HG03342 (cell line): ENCODE results near the gene RHPN2.
"Not testable (repeated sequence)": the region's sequence is repeated elsewhere in the genome, so short reads cannot be mapped to it uniquely, and the experiment has no call there.

Source experiments
- ATAC-seq: cut with Tn5 transposase; IDR thresholded peaks from one replicate; pipeline ENCODE4 v1.9.1; 2021; ENCODE audit warnings: mild to moderate bottlenecking, moderate library complexity; ENCODE audit not compliant: unreplicated experiment

RHPN2 gene

DNA sequence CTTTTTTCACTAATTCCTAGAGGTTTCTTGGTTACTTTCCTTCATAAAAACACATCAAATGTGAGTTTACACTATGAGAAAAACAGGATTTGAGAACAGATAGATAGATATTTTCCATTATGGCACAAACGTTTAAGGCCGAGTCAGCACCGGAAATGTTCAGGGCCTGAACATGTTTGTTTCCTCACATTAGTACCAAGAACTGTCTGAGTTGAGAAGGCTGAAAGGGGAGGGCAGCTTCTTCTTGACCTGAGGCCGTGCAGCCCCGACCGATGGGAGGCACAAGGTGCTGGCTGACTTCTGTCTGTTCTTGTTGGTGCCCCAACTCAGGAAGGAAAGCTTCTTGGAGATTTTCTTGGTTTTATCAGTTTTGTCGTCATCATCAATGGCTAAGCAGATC, 84.9 kb downstream of the RHPN2 start:
- not testable (repeated sequence) for ATAC-seq

DNA sequence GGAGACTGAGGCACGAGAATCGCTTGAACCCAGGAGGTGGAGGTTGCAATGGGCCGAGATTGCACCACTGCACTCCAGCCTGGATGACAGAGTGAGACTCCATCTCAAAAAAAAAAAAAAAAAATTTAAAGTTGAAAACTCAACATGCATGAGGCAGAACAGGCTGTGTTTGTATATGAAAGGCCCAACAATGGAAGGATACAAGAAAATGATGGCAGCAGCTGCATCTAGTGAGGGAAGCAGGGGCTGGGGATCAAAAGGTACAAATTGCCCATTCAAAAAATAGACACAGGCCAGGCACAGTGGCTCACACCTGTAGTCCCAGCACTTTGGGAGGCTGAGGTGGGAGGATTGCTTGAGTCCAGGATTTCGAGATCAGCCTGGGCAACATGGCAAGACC, 86.9 kb downstream of the RHPN2 start:
- not testable (repeated sequence) for ATAC-seq

DNA sequence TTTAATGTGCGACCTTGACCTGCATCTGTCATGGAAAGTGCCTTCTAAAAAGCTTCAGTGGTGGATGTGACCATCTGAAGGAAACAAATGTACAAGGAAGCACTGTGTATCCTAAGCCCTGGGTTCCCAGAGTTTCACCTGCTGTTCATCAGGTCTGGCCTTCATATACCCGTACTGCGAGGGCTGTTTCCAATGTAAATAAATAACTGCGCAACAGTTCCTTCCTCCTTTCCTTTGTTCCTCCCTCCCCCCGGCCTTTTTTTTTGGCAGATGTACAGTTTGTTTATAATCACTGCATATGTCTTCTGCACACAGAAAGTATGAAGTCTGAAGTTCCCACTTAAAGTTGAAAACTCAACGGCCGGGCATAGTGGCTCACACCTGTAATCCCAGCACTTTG, 87.4 kb downstream of the RHPN2 start:
- no peak for ATAC-seq

DNA sequence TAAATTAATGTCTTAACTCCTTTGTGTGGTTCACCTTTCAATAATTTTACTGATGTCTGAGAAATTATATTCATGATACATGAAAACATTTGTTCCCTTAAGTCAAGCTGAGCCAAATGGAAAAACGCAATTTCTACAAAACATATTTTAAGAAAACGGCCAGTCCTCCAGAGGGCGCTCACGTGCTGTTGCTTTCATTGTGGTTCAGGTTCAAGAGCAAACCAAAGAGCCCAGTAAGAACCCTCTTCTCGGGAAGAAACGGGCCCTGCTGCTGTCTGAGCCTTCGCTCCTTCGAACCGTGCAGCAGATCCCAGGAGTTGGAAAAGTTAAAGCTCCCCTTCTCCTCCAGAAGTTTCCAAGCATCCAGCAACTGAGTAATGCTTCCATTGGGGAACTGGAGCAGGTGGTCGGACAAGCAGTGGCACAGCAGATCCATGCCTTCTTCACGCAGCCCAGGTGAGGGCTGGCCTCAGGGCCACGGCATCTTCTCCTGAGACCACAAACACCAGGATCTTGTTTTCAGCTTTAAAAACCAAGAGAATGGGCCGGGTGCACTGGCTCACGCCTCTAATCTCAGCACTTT, 88.4 kb downstream of the RHPN2 start:
- ATAC-seq: no peak

DNA sequence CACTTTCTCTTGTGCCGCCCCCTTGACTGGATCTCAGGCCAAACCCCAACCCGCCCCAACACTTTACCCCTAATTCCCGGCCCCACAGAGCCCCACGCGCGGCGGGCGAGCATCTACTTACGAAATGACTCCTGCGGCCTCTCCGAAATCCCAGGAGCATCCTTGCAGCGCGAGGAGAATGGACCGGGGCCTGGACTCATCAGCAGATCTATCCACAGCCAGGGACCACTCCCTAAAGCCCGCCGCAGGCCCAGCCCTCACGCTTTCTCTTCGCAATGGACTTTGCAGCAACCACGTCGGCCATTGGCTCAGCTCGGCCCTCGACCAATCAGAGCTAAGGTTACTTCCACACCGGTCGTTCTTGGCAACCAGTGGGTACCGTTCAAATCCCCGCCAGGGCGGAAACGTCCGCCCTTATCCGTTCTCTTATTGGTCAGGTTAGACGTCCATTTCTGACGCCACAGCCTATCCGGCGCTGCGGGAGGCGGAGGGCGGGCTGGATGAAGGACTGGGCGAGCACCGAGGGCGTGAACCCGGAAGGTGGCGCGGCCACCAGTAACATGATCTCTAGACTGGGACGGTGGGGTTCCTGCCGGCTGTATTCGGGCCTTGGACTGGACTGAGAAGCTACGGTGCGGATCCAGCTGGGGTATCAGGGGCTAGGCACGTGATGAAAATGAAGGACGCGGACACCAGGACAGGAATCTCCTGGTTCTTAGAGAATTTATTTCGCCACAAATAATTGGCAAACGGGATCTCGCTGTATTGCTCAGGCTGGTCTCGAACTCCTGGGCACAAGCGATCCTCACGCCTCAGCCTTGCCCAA, 92.8 kb downstream of the RHPN2 start, which contains the start of the genes CEP89 and FAAP24:
Gene CEP89, minus strand, starts transcription at position 244 of the 826 bp plus-strand sequence. Its CDS starts 84 bp downstream, at position 160.
Gene FAAP24, plus strand, starts transcription at position 528 of the 826 bp plus-strand sequence. CDS start 955 bp downstream, outside the sequence.
- peak; percentile 98 for ATAC-seq

DNA sequence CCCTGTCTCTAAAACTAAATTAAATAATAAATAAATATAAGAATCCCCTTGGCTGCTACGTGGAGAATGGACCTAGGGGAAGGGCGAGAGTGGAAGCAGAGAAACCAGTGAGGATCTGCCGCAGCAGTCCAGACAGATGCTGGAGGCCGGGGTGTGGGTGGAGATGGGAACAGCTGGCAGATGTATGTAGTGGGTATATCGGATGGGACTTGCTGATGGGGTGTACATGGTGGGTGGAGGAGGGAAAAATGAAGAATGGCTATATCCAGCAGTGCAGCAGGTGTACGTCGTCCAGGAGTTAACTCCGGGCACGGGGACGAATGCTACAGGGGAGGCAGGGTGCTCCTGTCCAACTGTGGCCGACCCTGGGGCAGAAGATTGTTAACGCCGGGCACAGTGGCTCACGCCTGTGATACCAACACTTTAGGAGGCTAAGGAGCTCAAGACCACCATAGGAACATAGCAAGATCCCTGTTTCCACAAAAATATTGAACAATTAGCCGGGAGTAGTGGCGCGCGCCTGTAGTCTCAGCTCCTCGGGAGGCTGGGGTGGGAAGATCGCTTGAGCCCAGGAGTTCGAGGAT, 93.6 kb downstream of the RHPN2 start:
- no peak for ATAC-seq

DNA sequence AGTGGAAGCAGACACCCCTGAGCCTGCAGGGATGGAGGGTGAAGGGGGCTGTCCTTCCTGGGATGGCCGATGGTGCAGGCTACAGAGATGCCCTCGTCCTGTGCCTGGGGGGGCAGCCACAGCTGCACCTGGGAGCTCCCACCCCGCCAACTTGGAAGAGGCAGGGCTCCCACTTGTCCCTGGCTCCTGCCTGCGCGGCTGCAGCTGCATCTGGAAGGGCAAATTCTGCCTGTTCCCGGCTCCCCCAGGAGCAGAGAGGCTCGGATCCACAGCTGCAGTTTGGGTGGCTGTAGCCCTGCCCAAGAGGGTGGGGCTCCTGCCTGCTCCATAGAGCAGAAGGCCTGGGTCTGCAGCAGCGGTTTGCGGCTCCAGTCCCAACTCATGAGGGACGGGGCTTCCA, 95.1 kb downstream of the RHPN2 start:
- ATAC-seq: no peak

DNA sequence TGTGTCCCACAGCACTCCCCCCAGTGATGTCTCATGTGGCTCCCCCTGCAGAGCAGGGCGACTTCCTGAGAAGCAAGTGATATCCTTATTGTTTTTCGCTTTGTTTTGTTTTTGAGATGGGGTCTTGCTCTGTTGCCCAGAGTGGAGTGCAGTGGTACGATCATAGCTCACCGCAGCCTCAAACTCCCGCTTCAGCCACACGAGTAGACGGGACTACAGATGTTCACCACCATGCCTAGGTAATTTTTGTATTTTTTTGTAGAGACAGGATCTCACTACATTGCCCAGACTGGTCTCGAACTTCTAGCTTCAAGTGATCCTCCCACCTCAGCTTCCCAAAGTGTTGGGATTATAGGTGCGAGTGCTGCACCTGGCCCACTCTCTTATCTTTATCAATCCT, 97.9 kb downstream of the RHPN2 start:
- ATAC-seq: no peak

DNA sequence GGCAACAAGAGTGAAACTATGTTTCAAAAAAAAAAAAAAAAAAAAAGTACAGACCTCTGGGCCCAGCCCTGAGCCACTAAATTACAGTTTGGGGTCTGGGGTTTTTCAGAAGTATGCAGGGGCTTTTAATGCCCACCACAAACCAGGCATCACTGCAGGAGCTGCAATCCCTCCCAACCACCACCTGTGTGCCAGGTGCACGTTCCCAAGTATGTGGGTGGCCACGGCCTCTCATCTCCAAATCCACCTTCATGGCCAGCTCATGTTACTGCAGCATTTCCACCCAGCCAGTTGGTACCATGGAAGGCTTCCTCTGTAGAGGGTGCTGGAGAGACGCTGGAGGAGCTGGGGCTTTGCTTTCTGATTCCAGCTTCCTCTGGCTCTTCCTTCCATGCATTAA, 119.4 kb downstream of the RHPN2 start:
- ATAC-seq: no peak

DNA sequence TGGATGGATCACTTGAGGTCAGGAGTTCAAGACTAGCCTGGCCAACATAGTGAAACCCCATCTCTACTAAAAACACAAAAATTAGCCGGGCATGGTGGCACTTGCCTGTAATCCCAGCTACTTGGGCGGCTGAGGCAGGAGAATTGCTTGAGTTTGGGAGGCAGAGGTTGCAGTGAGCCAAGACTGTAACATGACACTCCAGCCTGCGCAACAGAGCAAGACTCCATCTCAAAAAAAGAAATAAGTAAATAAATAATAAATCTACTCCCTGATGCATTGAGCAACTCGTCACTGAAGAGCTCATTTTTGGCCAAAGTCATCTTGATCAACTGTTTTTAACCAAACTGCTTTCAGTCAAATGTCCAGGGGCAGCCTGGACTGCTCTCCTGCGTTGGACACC, 123.4 kb downstream of the RHPN2 start:
- ATAC-seq: not testable (repeated sequence)

DNA sequence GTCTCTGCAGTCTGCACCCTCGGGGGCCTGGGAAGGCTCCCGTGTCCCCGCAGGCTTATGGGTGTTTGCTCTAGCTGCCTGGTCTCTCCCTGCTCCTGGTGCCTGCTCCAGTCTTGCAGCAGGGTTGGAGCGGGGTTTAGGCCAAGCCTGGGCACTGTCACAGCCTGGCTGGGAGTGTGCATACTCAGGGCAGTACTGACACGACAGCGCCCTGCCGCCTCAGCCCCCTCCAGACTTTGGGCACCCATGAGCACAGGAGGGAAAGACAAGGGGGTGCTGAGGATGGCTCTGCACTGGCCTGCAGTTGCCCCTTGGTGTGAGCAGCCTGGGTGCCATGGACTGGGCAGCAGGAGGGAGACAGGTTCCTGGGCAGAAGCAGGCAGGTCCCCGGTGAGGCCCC, 128.6 kb downstream of the RHPN2 start:
- no peak for ATAC-seq

DNA sequence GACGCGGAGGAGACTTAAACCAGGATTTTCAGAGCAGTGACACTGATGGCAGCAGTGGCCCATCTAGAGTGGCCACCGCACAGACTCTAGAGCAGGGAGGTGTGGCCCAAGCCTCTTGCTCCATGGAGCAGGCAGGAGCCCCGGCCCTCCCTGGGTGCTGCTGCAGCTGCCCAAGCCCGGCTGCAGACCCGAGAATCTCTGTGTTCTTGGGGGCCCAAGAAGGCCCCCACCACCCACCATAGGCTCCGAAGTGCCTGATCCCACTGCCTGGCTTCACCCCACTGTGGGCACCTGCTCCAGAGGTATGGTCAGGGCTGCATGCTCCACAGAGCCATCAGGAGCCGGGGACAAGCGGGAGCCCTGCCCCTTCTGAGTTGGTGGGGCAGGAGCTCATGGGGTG, 129.1 kb downstream of the RHPN2 start:
- no peak for ATAC-seq

DNA sequence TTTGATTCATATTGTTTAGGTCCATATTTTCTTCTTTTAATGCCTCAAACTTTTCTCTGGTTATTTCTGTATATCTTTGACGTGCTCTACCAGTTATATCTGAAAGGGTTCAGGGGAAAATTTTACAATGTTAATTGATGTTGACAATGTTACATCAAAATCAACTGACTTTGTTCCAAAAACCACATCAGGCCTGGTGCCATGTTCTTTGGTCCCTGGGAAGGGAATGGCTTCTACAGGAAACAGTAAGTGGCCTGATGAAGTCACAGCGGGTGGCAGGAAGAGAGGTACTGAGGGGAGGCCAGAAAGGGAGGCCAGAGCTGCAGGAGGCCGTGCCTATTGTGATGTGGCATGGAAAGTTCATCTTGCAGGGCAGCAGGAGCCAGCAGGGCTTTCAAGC, 131.1 kb downstream of the RHPN2 start:
- no peak for ATAC-seq

DNA sequence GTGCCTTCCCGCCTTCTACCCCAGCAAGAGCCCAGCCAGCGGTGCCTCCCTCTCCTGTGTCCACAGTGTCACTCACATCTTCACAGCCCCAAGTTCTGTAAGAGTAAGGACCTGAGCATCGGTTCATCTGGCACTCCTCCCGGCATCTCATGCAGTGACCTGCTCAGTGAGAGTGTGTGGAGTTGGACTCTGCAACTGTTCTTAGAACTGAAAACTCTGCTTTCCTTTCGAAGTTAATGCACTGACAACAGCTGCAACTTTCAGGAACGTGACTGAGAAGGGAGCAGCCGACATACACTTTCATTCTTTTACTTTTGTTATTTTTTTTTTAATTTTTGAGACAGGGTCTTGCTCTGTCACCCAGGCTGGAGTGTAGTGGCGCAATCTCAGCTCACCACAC, 134.1 kb downstream of the RHPN2 start:
- no peak for ATAC-seq

DNA sequence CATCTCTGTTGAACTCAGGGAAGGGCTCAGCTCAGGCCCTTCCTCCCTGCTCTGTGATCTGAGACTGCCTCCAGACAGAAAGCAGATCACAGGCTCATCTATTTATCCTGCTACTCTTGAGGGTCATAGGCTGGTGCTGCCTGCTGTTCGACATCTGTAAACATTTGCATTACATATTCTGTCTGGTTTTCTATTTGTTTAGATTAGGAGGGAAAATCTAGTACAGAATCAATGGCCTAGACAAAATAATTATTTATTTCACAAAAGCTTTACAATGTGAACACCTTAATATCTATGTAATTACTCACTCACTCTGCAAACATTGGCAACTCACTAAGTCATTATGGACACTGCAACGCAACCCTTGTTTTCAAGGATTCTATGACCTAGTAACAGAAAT, 135.9 kb downstream of the RHPN2 start:
- no peak for ATAC-seq
